Endometrium (tissue), 2 donors: ENCODE measurements around the gene CHD6.

Experiments used
- FAIRE-seq: peaks from 2 replicates; lab custom pipeline; 2012; peaks lifted over from hg19 to GRCh38; lab: Jason Lieb, UNC
- donor health status: control.
- donor health status: control.

The CHD6 gene

GRCh38 chr20:41505184-41505583, 113.0 kb downstream of the CHD6 start:
- FAIRE-seq = no peak

GRCh38 chr20:41501376-41501775, 116.8 kb downstream of the CHD6 start:
- no peak for FAIRE-seq

GRCh38 chr20:41499961-41500725, 118.0 kb downstream of the CHD6 start:
- FAIRE-seq = no peak

GRCh38 chr20:41499064-41499463, 119.1 kb downstream of the CHD6 start:
- FAIRE-seq = no peak

GRCh38 chr20:41497186-41497895, 120.8 kb downstream of the CHD6 start:
- no peak for FAIRE-seq

- no peak for FAIRE-seq
These were observed 123.7 kb downstream of the CHD6 start for GRCh38 chr20:41494451-41494850.

GRCh38 chr20:41483553-41483930, 134.6 kb downstream of the CHD6 start:
- no peak for FAIRE-seq

- FAIRE-seq = no peak
These were observed 135.3 kb downstream of the CHD6 start for GRCh38 chr20:41482647-41483552.

- no peak for FAIRE-seq
These were observed 138.0 kb downstream of the CHD6 start for GRCh38 chr20:41480054-41480770.

- FAIRE-seq = no peak
These were observed 139.1 kb downstream of the CHD6 start for GRCh38 chr20:41479113-41479512.

- no peak for FAIRE-seq
These were observed 140.2 kb downstream of the CHD6 start for GRCh38 chr20:41478026-41478425.

GRCh38 chr20:41476446-41476845, 141.7 kb downstream of the CHD6 start:
- FAIRE-seq = no peak

- FAIRE-seq = no peak
These were observed 142.2 kb downstream of the CHD6 start for GRCh38 chr20:41476013-41476441.

- FAIRE-seq = no peak
These were observed 142.7 kb downstream of the CHD6 start for GRCh38 chr20:41475503-41475902.

GRCh38 chr20:41470362-41471095, 147.6 kb downstream of the CHD6 start:
- no peak for FAIRE-seq

- no peak for FAIRE-seq
These were observed 148.3 kb downstream of the CHD6 start for GRCh38 chr20:41469868-41470267.

GRCh38 chr20:41468994-41469600, 149.1 kb downstream of the CHD6 start:
- no peak for FAIRE-seq

- no peak for FAIRE-seq
These were observed 150.5 kb downstream of the CHD6 start for GRCh38 chr20:41467690-41468089.

GRCh38 chr20:41467220-41467619, 151.0 kb downstream of the CHD6 start:
- FAIRE-seq = no peak

GRCh38 chr20:41463567-41463966, 154.6 kb downstream of the CHD6 start:
- no peak for FAIRE-seq
